HCT116 (cell line): ENCODE measurements around the gene ZNRF3. TPM values are rescaled to one million over a fixed set of nuclear protein-coding genes. Genes with fewer than 3 reads are reported as not detected.

Experiments used
- ATAC-seq: fragments of 200-7000 bp; cut with Tn5 transposase; 2 replicates; pipeline ENCODE4 v1.9.1; 2020; ENCODE audit warnings: mild to moderate bottlenecking, moderate library complexity
- BruUV-seq: library from RNA; stranded (reverse); fragments of 400-500 nt; replicated peaks from 2 replicates; lab custom pipeline; 2021; lab: Mats Ljungman, UMichigan
- CTCF ChIA-PET: fragments of 300-600 bp; sonication (Branson Sonifier 250); formaldehyde crosslinking; loops from one replicate; lab custom pipeline; 2021; ENCODE audit warnings: antibody characterized with exemption; lab: Charles Lee
- POLR2A ChIA-PET: fragments of 300-600, 350-600 bp; sonication (Branson Sonifier 250); formaldehyde crosslinking; loops from one replicate; lab custom pipeline; 2021; ENCODE audit warnings: antibody characterized with exemption; lab: Charles Lee
- RAD21 ChIA-PET, 2 experiments: fragments of 300-600 bp; sonication (Branson Sonifier 250); formaldehyde crosslinking; loops; one replicate each; lab custom pipeline; 2023; ENCODE audit warnings: low total read pairs in 2 of 2; ENCODE audit not compliant: uncharacterized antibody in 2 of 2, unreplicated experiment in 2 of 2, low non-redundant PET in 1 of 2; lab: Charles Lee
- DNase-seq: peaks from one replicate; pipeline ENCODE4 v3.0.0-alpha.2; 2010; ENCODE audit warnings: low read depth, low spot score
- H2AFZ ChIP-seq: fragments of 200-600 bp; shearing (Covaris generic), sonication (generic); 2 replicates; pipeline ENCODE4 v1.6.1; 2017; ENCODE audit warnings: low read depth, mixed run types, mixed read lengths, antibody characterized with exemption, low read length; ENCODE audit not compliant: poor library complexity, severe bottlenecking
- H3K27ac ChIP-seq: 2 replicates; pipeline ENCODE4 v1.5.1; 2012; ENCODE audit warnings: low read depth, low read length
- H3K27me3 ChIP-seq: fragments of 200-600 bp; sonication (generic); 2 replicates; pipeline ENCODE4 v1.6.1; 2016; ENCODE audit warnings: mixed run types, low read length, mixed read lengths; ENCODE audit not compliant: insufficient read depth
- H3K36me3 ChIP-seq, 2 experiments: fragments of 200-500 bp in 1 of 2; fragments of 200-600 bp in 1 of 2; sonication (Bioruptor generic) in 1 of 2; sonication (generic) in 1 of 2; 2 replicates each; pipeline versions ENCODE4 v1.5.1 to v1.6.1; 2014 to 2016; ENCODE audit warnings: low read length in 2 of 2, inconsistent platforms in 1 of 2, mixed read lengths in 1 of 2, mixed run types in 1 of 2; ENCODE audit not compliant: insufficient read depth in 2 of 2, control insufficient read depth in 1 of 2
- H3K4me1 ChIP-seq, 2 experiments: fragments of 200-600 bp in 1 of 2; sonication (generic) in 1 of 2; 2 replicates each; pipeline versions ENCODE4 v1.5.1 to v1.6.1; 2012 to 2017; ENCODE audit warnings: low read length in 2 of 2, inconsistent platforms in 1 of 2, mild to moderate bottlenecking in 1 of 2, mixed read lengths in 1 of 2, mixed run types in 1 of 2, moderate library complexity in 1 of 2; ENCODE audit not compliant: insufficient read depth in 2 of 2, control insufficient read depth in 1 of 2
- H3K4me2 ChIP-seq: fragments of 200-600 bp; sonication (generic); 2 replicates; pipeline ENCODE4 v1.6.1; 2017; ENCODE audit warnings: mixed run types, low read length, mixed read lengths
- H3K4me3 ChIP-seq, 2 experiments: fragments of 200-600 bp in 1 of 2; sonication (generic) in 1 of 2; replicated peaks in 1 of 2; 2 replicates each; pipeline ENCODE4 v1.5.1; 2011 to 2016; ENCODE audit warnings: low read length in 2 of 2, control low read depth in 1 of 2, low read depth in 1 of 2, mild to moderate bottlenecking in 1 of 2, mixed read lengths in 1 of 2, mixed run types in 1 of 2
- H3K79me2 ChIP-seq: fragments of 200-600 bp; sonication (generic); 2 replicates; pipeline ENCODE4 v1.6.1; 2017; ENCODE audit warnings: mild to moderate bottlenecking, mixed run types, low read length, moderate library complexity, mixed read lengths; ENCODE audit not compliant: insufficient read depth
- H3K9ac ChIP-seq: fragments of 200-600 bp; sonication (generic); 2 replicates; pipeline ENCODE4 v1.6.1; 2016; ENCODE audit warnings: low read length, mixed read lengths
- H3K9me2 ChIP-seq: fragments of 200-600 bp; sonication (generic), shearing (Covaris generic); 2 replicates; pipeline ENCODE4 v1.6.1; 2017; ENCODE audit warnings: mixed run types, mild to moderate bottlenecking, moderate library complexity; ENCODE audit not compliant: insufficient read depth
- H3K9me3 ChIP-seq, 2 experiments: fragments of 200-500 bp in 1 of 2; fragments of 200-600 bp in 1 of 2; sonication (Bioruptor generic) in 1 of 2; sonication (generic) in 1 of 2; 2 replicates each; pipeline ENCODE4 v1.6.1; 2014 to 2017; ENCODE audit warnings: low read length in 2 of 2, mixed read lengths in 2 of 2, inconsistent platforms in 1 of 2, low read depth in 1 of 2, mild to moderate bottlenecking in 1 of 2, mixed run types in 1 of 2, moderate library complexity in 1 of 2; ENCODE audit not compliant: control insufficient read depth in 1 of 2, insufficient read depth in 1 of 2
- H4K20me1 ChIP-seq: fragments of 200-600 bp; sonication (generic), shearing (Covaris generic); 2 replicates; pipeline ENCODE4 v1.6.1; 2017; ENCODE audit warnings: mixed run types, mild to moderate bottlenecking, moderate library complexity; ENCODE audit not compliant: insufficient read depth
- CBX3 ChIP-seq: IDR thresholded peaks from 2 replicates; pipeline ENCODE4 v1.6.1; 2012; ENCODE audit warnings: low read depth
- CEBPB ChIP-seq: IDR thresholded peaks from 2 replicates; pipeline ENCODE4 v1.6.1; 2012; ENCODE audit warnings: low read depth
- CTCF ChIP-seq, 3 experiments: fragments of 200-600 bp in 1 of 3; sonication (generic) in 1 of 3; IDR thresholded peaks in 2 of 3; conservative IDR thresholded peaks in 1 of 3; 2 replicates each; pipeline ENCODE4 v1.5.1; 2012 to 2017; ENCODE audit warnings: low read depth in 2 of 3, low read length in 2 of 3, antibody characterized with exemption in 1 of 3, borderline replicate concordance in 1 of 3, control low read depth in 1 of 3, mild to moderate bottlenecking in 1 of 3, mixed read lengths in 1 of 3, mixed run types in 1 of 3, moderate library complexity in 1 of 3; ENCODE audit not compliant: insufficient read depth in 1 of 3
- EGR1 ChIP-seq: IDR thresholded peaks from 2 replicates; pipeline ENCODE4 v1.6.1; 2012; ENCODE audit warnings: low read depth
- ELF1 ChIP-seq: IDR thresholded peaks from 2 replicates; pipeline ENCODE4 v1.6.1; 2012; ENCODE audit warnings: low read depth, borderline replicate concordance
- EZH2 ChIP-seq: fragments of 200-600 bp; sonication (generic); IDR thresholded peaks from 2 replicates; pipeline ENCODE4 v1.6.1; 2017; ENCODE audit warnings: antibody characterized with exemption, mixed run types
- EZH2phosphoT487 ChIP-seq: fragments of 200-600 bp; IDR thresholded peaks from 2 replicates; pipeline ENCODE4 v1.6.1; 2018; ENCODE audit warnings: antibody characterized with exemption, borderline replicate concordance
- FOSL1 ChIP-seq: IDR thresholded peaks from 2 replicates; pipeline ENCODE4 v1.6.1; 2012; ENCODE audit warnings: low read depth
- JUND ChIP-seq: IDR thresholded peaks from 2 replicates; pipeline ENCODE4 v1.6.1; 2012
- POLR2A ChIP-seq: IDR thresholded peaks from 2 replicates; pipeline ENCODE4 v1.7.0; 2011; ENCODE audit warnings: borderline replicate concordance; ENCODE audit not compliant: insufficient read depth, insufficient read length; ENCODE audit errors: extremely low read depth
- POLR2AphosphoS5 ChIP-seq: IDR thresholded peaks from 2 replicates; pipeline ENCODE4 v1.6.1; 2011; ENCODE audit warnings: mild to moderate bottlenecking, low read depth, low read length, moderate library complexity
- SP1 ChIP-seq: IDR thresholded peaks from 2 replicates; pipeline ENCODE4 v1.6.1; 2012; ENCODE audit warnings: low read depth
- TCF7L2 ChIP-seq: IDR thresholded peaks from 2 replicates; pipeline ENCODE4 v1.7.0; 2011; ENCODE audit warnings: borderline replicate concordance, inconsistent platforms; ENCODE audit not compliant: insufficient read depth, insufficient read length; ENCODE audit errors: extremely low read depth
- YY1 ChIP-seq: IDR thresholded peaks from 2 replicates; pipeline ENCODE4 v1.6.1; 2011; ENCODE audit warnings: low read length, low read depth, moderate library complexity, mild to moderate bottlenecking; ENCODE audit not compliant: insufficient replicate concordance; ENCODE audit errors: extremely low read depth
- ZBTB33 ChIP-seq: IDR thresholded peaks from 2 replicates; pipeline ENCODE4 v1.6.1; 2011; ENCODE audit warnings: mild to moderate bottlenecking, low read length, moderate library complexity; ENCODE audit not compliant: insufficient replicate concordance; ENCODE audit errors: extremely low read depth
- ZFX ChIP-seq: fragments of 450-650 bp; IDR thresholded peaks from 2 replicates; pipeline ENCODE4 v1.6.1; 2017
- intact Hi-C: fragments of 100-400 bp; cut with micrococcal nuclease; formaldehyde crosslinking; loops from 2 replicates; pipeline ENCODE4 v1.10.0; 2022
- total RNA-seq: library from RNA; stranded (reverse); gene quantifications from one replicate; pipeline ENCODE4 v1.2.1, GENCODE V29; 2021; ENCODE audit not compliant: unreplicated experiment

Gene ZNRF3
- total RNA-seq, 1 experiment from 2014 or later: 12.2 TPM

GRCh38 chr22:29080106-29080975 lies 197.0 kb downstream of the ZNRF3 start:
- ChIA-PET POLR2A (no interaction called here), CTCF (no interaction called here), RAD21 (no interaction called here)
- Histone ChIP-seq H3K9me3 (no peaks in the 10 kb centered on the region), H3K27me3 (no peaks in the 10 kb centered on the region), H2AFZ (no peak overlapping the region), H3K4me3 (no peak overlapping the region), H3K9ac (no peak overlapping the region), H3K9me2 (no peaks in the 10 kb centered on the region), H3K27ac (no peak overlapping the region), H3K79me2 (no peaks in the 10 kb centered on the region), H4K20me1 (no peaks in the 10 kb centered on the region), H3K4me2 (no peak overlapping the region), H3K36me3 (no peaks in the 10 kb centered on the region), H3K4me1 (peaks cover 4 to 11% of the 10 kb centered on the region in 2 experiments; a peak in 3 of 4 replicates)
- intact Hi-C loops: no loop called here
- TF ChIP-seq POLR2AphosphoS5 (no peak), EGR1 (no peak), SP1 (no peak), JUND (no peak), CEBPB (no peak), FOSL1 (no peak), ELF1 (no peak), CTCF (IDR thresholded peaks at IDR 0.05 in 2 of 3, conservative IDR thresholded peaks at IDR 0.05 in 1 of 3; ENCODE audit: borderline replicate concordance in 1 of 3, insufficient read depth in 1 of 3, low read depth in 2 of 3, low read length in 2 of 3) (no peak), EZH2phosphoT487 (no peak), POLR2A (no peak), EZH2 (no peak), ZBTB33 (no peak), CBX3 (no peak), YY1 (no peak), TCF7L2 (no peak), ZFX (no peak)
- DNase-seq (no peak), ATAC-seq (no peak)
- no TSS peak for BruUV-seq
